Osteocyte (in vitro differentiated cells): ENCODE data around the gene NACC2. TPM values are rescaled to one million over a fixed set of nuclear protein-coding genes. Genes with fewer than 3 reads are reported as not detected.

Experiments
- DNase-seq: peaks from one replicate; pipeline ENCODE4 v3.0.0; 2021; ENCODE audit warnings: mixed read lengths; ENCODE audit not compliant: unreplicated experiment; ENCODE audit errors: extremely low spot score
- H3K27ac Mint-ChIP-seq: one replicate; pipeline ENCODE4 v1.8.0; 2021; ENCODE audit warnings: mild to moderate bottlenecking, mixed read lengths; ENCODE audit not compliant: unreplicated experiment
- H3K27me3 Mint-ChIP-seq: one replicate; pipeline ENCODE4 v1.8.0; 2021; ENCODE audit warnings: mixed read lengths; ENCODE audit not compliant: unreplicated experiment
- H3K36me3 Mint-ChIP-seq: one replicate; pipeline ENCODE4 v1.8.0; 2021; ENCODE audit warnings: mixed read lengths; ENCODE audit not compliant: unreplicated experiment
- H3K4me1 Mint-ChIP-seq: one replicate; pipeline ENCODE4 v1.8.0; 2021; ENCODE audit warnings: mixed read lengths; ENCODE audit not compliant: unreplicated experiment
- H3K4me3 Mint-ChIP-seq: one replicate; pipeline ENCODE4 v1.8.0; 2021; ENCODE audit warnings: mild to moderate bottlenecking, moderate library complexity, mixed read lengths; ENCODE audit not compliant: unreplicated experiment
- H3K9me3 Mint-ChIP-seq: one replicate; pipeline ENCODE4 v1.8.0; 2021; ENCODE audit warnings: mixed read lengths; ENCODE audit not compliant: unreplicated experiment
- total RNA-seq: library from RNA; stranded (reverse); gene quantifications from 2 replicates; pipeline ENCODE4 v1.2.1, GENCODE V29; 2021
- TF ChIP-seq, protein P1 (sequence below): fragments of 200-600 bp; sonication (generic); IDR thresholded peaks from 2 replicates; pipeline ENCODE4 v1.5.0; 2021; ENCODE audit warnings: antibody characterized with exemption, mild to moderate bottlenecking, moderate library complexity

The NACC2 gene
- total RNA-seq, 1 donor from 2014 or later: 40.1 TPM

DNA sequence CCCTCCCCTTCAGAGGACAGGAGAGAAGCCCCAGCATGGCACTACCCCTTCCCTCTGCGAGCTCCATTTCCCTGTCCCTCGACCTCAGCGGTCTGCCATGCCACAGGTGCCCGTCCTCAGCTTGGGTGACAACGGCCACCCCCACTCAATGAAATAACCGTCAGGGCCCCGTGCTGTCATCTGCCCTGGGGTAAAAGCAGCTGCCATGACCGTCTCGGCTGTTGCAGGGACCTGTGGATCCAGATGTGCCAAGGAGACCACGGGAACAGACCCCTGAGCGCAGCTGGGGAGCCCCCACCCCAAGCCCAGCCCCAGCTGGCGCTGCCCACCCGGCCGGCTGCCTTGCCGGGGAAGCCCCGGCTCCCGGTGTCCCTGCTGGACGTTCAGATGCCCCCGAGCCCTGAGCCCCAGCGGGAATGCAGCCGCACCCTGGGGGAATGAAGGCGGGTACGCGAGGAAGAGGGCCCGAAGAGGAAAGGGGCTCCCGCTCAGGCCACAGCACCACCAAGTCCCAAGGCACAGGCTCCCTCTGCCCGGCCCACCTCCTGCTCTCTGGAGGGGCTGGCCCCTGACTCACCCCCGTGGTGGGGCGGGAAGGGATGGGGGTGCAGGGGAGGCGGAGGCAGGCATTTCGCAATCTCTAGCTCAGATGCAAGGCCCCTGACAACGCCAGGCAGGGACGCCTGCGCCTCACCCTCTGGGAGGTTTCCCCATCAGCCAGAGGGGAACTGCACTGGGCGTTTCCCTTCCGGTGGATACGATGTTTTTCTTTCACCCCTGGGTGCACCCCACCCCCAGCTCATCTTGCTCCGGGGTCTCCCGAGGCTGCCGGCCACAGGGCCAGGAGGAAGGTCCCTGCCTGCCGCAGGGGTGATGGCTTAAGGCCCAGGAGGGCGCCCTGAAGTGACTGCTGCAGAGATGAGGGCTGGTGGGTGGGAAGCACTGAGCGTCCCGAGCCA lies 49.2 kb downstream of the NACC2 start:
- TF ChIP-seq, protein P1, sequence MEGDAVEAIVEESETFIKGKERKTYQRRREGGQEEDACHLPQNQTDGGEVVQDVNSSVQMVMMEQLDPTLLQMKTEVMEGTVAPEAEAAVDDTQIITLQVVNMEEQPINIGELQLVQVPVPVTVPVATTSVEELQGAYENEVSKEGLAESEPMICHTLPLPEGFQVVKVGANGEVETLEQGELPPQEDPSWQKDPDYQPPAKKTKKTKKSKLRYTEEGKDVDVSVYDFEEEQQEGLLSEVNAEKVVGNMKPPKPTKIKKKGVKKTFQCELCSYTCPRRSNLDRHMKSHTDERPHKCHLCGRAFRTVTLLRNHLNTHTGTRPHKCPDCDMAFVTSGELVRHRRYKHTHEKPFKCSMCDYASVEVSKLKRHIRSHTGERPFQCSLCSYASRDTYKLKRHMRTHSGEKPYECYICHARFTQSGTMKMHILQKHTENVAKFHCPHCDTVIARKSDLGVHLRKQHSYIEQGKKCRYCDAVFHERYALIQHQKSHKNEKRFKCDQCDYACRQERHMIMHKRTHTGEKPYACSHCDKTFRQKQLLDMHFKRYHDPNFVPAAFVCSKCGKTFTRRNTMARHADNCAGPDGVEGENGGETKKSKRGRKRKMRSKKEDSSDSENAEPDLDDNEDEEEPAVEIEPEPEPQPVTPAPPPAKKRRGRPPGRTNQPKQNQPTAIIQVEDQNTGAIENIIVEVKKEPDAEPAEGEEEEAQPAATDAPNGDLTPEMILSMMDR: no peak
- peak; percentile 80 for DNase-seq
- H3K27me3 Mint-ChIP-seq: no peaks in the 10 kb centered on the region
- no peaks in the 10 kb centered on the region for H3K9me3 Mint-ChIP-seq
- H3K27ac Mint-ChIP-seq: no peak overlapping the region
- no peak overlapping the region for H3K4me3 Mint-ChIP-seq
- H3K4me1 Mint-ChIP-seq: peaks cover 33% of the 10 kb centered on the region
- peaks cover 6% of the 10 kb centered on the region for H3K36me3 Mint-ChIP-seq

DNA sequence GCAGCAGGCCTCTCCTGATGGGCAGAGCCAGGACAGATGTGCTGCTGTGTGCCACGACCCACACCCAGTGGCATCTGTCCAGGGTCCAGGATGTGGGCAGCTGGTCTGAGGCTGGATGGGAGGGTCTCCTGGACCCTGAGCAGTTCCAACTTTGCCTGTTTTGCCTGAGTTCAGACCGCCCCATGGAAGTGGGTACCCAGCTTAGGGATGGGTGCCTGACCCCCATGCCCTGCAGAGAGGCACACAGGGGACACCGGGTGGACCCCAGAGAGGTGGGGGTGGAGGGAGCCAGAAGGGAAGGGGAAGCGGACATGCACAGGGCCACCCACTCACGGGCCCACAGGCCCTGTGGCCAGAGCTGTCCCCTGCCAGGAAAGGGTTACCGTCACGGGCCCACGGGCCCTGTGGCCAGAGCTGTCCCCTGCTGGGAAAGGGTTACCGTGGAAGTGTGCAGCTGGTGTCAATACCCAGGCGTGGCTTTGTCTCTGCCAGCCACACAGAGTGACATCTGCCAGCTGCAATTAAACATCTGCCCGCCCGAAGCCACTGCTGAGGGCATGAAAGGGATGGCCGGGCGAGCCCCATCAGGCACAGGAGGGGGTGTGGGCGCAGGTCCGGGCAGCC lies 50.0 kb downstream of the NACC2 start:
- Mint-ChIP-seq H3K27ac (no peak overlapping the region), H3K36me3 (peaks cover 6% of the 10 kb centered on the region), H3K4me3 (no peak overlapping the region), H3K9me3 (no peaks in the 10 kb centered on the region), H3K4me1 (peaks cover 30% of the 10 kb centered on the region), H3K27me3 (no peaks in the 10 kb centered on the region)
- TF ChIP-seq, protein P1: no peak
- no peak for DNase-seq

DNA sequence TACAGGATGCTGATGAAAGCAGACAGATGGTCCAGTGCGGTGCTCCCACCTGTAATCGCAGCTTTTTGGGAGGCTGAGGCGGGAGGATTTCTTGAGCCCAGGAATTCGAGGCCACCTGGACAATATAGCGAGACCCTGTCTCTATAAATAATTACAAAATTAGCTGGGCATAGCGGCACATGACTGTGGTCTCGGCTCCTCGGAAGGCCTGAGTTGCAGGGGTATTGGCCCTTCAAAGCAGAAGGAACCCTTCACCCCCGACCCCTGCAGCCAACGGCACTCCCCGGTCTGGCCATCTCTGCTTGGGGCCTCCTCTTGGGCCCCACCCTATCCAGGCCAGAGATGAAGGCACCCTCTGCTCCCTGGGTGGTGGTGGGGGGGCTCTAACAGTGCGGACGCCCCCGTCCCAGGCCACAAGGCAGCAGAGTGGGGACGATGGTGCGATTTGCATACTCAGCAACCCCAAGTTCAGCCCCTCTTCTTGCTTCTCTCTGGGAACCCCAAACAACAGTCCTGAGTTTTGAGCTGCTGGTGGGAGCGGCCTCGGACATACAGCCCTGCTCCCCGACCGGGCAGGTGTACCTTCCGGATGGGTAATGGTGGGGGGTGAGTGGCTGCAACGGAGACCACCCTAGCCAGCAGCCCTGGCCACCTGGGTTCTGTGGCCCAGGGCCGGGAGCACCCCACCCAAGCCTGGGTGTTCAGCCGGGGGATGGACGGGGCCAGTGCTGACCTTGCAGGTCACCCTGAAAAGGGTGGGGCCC lies 50.7 kb downstream of the NACC2 start:
- peaks cover 29% of the 10 kb centered on the region for H3K4me1 Mint-ChIP-seq
- TF ChIP-seq, protein P1: no peak
- no peaks in the 10 kb centered on the region for H3K27me3 Mint-ChIP-seq
- peaks cover 5% of the 10 kb centered on the region for H3K9me3 Mint-ChIP-seq
- no peak overlapping the region for H3K27ac Mint-ChIP-seq
- no peak overlapping the region for H3K4me3 Mint-ChIP-seq
- peaks cover 11% of the 10 kb centered on the region for H3K36me3 Mint-ChIP-seq
- peak; percentile 81 for DNase-seq

DNA sequence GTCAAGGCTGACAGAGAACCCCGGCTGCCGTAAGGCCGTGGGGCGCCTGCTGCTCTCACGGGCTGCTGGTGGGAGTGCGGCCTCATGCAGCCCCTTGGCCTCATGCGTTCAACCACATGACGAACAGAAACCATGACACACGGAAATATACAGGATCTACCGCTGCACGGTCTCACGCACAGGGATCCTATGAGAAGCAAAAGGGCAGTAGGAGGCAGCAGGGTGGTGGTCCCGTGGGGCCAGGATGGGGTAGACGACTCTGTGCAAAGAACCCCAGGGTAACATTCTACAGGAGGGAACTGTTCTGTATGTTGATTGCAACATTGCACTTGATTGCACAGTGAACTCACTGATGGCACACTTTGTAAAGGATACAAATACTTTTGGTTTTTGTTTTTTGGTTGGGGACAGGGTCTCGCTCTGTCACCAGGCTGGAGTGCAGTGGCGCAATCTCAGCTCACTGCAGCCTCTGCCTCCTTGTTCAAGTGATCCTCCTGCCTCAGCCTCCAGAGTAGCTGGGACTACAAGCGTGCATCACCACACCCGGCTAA lies 51.6 kb downstream of the NACC2 start:
- peaks cover 11% of the 10 kb centered on the region for H3K9me3 Mint-ChIP-seq
- TF ChIP-seq, protein P1: no peak
- no peak overlapping the region for H3K4me3 Mint-ChIP-seq
- no peak overlapping the region for H3K27ac Mint-ChIP-seq
- H3K27me3 Mint-ChIP-seq: no peaks in the 10 kb centered on the region
- peak; percentile 69 for DNase-seq
- peaks cover 23% of the 10 kb centered on the region for H3K4me1 Mint-ChIP-seq
- peaks cover 15% of the 10 kb centered on the region for H3K36me3 Mint-ChIP-seq
